Gastroesophageal sphincter (tissue), 3 donors: ENCODE measurements around the gene ELN.

Source experiments
- CTCF ChIP-seq, 4 experiments: fragments of 200-600 bp in 2 of 4; fragments of 450-650 bp in 2 of 4; sonication (generic) in 1 of 4; IDR thresholded peaks; one replicate each; pipeline ENCODE4 v1.5.1; 2017 to 2019; ENCODE audit warnings: antibody characterized with exemption in 4 of 4, mild to moderate bottlenecking in 2 of 4, moderate library complexity in 2 of 4
- POLR2A ChIP-seq, 2 donors: fragments of 450-650 bp; IDR thresholded peaks; one replicate each; pipeline ENCODE4 v1.6.1; 2017; ENCODE audit warnings: antibody characterized with exemption in 2 of 2, mild to moderate bottlenecking in 2 of 2, moderate library complexity in 1 of 2
- POLR2AphosphoS5 ChIP-seq: sonication (generic); formaldehyde crosslinking; IDR thresholded peaks from one replicate; pipeline ENCODE4 v1.6.1; 2017; ENCODE audit warnings: antibody characterized with exemption

- TF ChIP-seq POLR2A (IDR thresholded peaks at IDR 0.05) (no peak), POLR2AphosphoS5 (no peak), CTCF (IDR thresholded peaks at IDR 0.05) (no peak)
Measured at GRCh38 chr7:74018246-74018895, 9.6 kb upstream of the ELN start.
